Measurements from ENCODE around the gene TTLL3. TPM values are rescaled to one million over a fixed set of nuclear protein-coding genes. Genes with fewer than 3 reads are reported as not detected.

TTLL3 gene
- polyA plus RNA-seq, 4 donors, result 33.3 to 93.1 (median 56.7) TPM

DNA sequence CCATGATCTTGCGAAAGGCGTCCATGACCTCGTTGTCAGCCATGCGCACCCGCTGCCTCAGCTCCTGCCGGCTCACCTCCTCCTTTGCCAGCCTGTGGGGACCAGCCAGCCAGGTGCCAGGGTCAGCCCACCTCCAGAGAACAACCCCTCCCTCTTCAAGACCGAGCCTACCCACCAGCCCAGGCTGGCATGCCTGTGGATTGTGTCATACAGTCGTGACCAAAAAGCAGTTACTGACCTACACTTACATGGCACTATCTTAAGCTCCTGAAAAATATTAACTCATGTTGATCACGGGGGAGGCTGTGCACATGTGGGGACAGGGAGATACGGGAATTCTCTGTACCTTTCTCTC is 29.6 kb upstream of the TTLL3 start:
- no peak for DNase-seq (ENCODE audit: low read depth in 4 of 4, low spot score in 3 of 4)

DNA sequence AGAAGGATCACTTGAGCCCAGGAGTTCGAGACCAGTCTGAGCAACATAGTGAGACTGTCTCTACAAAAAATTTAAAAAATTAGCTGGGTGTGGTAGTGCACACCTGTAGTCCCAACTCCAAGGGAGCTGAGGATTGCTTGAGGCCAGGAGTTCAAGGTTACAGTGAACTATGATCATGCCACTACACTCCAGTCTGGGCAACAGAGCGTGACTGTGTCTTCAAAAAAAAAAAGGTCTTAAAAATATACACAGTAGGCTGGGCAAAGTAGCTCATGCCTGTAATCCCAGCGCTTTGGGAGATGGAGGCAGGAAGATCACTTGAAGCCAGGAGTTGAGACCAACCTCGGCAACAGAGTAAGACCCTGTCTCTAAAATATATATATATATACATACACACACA is 29.2 kb upstream of the TTLL3 start:
- DNase-seq (ENCODE audit: low read depth in 4 of 4, low spot score in 3 of 4), result no peak

- DNase-seq (ENCODE audit: low read depth in 4 of 4, low spot score in 3 of 4), result no peak
Measured at GRCh38 chr3:9781551-9781950, 28.5 kb upstream of the TTLL3 start.

GRCh38 chr3:9781978-9782603 is 28.0 kb upstream of the TTLL3 start:
- no peak for DNase-seq (ENCODE audit: low read depth in 4 of 4, low spot score in 3 of 4)

GRCh38 chr3:9782770-9783169 is 27.3 kb upstream of the TTLL3 start:
- DNase-seq (ENCODE audit: low read depth in 4 of 4, low spot score in 3 of 4), result no peak

- no peak for DNase-seq (ENCODE audit: low read depth in 4 of 4, low spot score in 3 of 4)
Measured at GRCh38 chr3:9783954-9784353, 26.1 kb upstream of the TTLL3 start.

DNA sequence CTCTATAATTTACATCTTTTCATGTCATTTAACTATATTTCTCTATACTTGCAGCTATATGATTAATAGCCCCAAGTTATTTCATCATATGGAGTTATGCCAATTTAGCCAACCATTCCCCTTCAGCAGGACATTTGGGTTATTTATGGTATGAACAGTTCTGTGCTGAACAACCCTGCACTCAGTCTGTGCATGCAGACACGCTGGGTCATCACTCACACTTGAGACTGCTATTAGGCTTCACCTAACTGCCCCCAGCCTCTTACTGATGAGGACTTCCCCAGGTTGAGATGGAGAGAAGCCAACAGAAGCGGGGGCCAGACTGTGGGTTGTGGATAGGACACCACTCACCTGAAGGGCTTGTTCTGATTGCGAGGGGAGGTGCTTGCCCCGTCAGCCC is 25.1 kb upstream of the TTLL3 start:
- DNase-seq (ENCODE audit: low read depth in 4 of 4, low spot score in 3 of 4), result no peak

DNA sequence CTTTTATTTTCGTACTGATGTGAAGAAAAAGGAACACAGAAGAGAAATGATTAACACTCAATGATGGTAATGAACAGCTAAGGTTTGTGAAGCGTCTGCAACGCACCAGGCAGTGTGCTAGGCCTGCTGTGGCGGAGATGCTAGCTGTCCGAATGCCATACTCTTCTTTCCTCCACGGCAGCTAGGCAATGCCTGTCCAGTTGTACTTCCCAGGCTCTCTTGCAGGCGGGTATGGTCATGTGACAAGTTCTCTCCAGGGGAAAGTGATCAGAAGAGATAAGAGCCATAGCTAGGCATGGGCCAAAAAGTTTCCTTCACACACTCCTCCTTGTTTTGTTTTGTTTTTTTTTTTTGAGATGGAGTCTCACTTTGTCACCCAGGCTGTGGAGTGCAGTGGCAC is 24.5 kb upstream of the TTLL3 start:
- no peak for DNase-seq (ENCODE audit: low read depth in 4 of 4, low spot score in 3 of 4)

DNA sequence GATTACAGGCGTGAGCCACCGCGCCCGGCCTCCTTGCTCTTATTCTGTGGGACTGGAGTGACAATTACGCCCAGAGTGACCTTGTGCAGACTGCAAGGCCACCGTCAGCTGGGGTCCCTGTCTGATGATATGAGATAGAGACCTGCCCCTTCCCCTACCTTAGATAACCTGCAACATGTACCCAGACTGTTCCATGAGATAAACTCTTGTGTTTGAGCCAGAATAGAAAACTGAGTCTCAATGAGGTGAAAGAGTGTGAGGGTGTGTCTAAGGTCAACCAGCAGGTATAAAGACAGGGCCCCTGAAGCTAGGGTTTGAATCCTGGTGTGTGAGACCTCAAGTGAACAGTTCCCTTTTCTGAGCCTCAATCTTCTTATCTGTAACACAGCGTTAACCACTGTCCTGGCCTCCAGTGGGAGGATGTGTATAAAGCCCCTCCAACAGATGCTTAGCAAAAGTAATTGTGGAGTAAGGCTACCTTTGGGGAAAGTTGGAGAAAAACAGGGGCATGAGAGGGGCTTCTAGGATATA is 23.8 kb upstream of the TTLL3 start:
- no peak for DNase-seq (ENCODE audit: low read depth in 4 of 4, low spot score in 3 of 4)

DNA sequence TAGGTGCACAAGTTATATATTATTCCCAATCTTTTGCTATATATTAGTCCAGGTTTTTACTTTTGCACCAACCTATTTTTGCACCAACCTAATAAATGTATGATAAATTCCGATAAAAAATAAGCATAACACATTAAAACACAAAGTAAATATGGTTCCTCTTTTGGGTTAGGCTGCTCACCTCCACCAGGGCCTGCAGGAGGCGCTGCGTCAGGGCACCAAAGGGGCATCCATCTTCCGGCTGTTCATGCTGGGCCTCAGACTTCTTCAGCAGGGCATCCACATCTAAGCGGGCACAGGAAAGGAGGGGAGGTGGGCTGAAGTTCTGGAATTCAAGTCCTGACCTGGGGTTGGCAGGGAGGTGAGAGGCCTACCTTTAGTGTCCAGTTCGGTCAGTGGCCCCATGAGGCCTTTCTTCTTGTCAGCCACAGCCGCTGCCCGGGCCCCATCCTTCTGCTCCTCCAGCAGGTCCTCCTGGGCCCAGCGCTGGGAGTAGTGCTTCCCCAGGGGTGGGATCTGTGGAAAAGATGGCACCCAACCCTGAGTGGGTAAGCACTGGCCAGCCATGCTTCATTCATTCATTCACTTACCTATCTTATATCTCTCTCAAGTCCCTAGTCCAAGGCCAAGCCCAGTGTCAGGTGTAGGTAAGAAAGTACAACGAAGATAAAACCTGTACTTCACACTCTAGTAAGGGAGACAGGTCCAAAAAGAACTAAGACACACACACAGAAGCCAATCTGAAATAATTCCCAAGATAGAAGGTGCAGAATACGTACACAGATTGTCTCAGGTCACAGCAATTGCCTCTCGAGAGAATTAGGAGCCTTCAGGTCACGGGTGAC is 23.0 kb upstream of the TTLL3 start:
- no peak for DNase-seq (ENCODE audit: low read depth in 4 of 4, low spot score in 3 of 4)

GRCh38 chr3:9787714-9788113 is 22.3 kb upstream of the TTLL3 start:
- DNase-seq (ENCODE audit: low read depth in 4 of 4, low spot score in 3 of 4), result no peak

GRCh38 chr3:9791127-9791526 is 18.9 kb upstream of the TTLL3 start:
- no peak for DNase-seq (ENCODE audit: low read depth in 4 of 4, low spot score in 3 of 4)

DNA sequence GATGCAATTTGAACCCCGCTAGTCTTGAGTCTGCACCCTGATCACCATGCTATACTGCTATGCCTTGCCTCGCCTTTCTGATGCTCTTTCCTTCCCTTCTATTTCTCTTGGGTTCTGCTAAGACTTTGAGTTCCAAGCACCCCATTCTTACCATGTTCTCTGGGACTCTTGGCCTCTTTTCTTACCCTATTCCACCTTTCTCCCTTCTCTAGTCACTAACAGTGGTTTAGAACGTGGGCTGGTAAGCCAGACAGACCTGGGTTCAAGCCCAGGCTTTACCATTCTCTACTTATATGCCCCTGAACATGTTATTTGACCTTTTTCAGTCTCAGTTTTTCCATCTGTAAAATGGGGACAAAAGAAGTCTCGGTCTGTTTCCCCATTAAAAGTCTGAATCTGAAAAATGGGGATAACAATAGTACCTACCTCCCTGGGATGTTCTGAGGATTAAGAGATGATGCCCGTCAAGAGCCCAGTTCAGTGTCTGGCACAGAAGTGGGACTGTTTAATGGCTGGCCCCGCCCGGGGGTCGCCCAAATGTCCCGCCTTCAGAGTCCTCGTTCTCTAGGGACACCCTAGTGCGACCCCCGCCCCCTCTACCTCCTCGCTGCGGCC is 18.2 kb upstream of the TTLL3 start:
- no peak for DNase-seq (ENCODE audit: low read depth in 4 of 4, low spot score in 3 of 4)

DNA sequence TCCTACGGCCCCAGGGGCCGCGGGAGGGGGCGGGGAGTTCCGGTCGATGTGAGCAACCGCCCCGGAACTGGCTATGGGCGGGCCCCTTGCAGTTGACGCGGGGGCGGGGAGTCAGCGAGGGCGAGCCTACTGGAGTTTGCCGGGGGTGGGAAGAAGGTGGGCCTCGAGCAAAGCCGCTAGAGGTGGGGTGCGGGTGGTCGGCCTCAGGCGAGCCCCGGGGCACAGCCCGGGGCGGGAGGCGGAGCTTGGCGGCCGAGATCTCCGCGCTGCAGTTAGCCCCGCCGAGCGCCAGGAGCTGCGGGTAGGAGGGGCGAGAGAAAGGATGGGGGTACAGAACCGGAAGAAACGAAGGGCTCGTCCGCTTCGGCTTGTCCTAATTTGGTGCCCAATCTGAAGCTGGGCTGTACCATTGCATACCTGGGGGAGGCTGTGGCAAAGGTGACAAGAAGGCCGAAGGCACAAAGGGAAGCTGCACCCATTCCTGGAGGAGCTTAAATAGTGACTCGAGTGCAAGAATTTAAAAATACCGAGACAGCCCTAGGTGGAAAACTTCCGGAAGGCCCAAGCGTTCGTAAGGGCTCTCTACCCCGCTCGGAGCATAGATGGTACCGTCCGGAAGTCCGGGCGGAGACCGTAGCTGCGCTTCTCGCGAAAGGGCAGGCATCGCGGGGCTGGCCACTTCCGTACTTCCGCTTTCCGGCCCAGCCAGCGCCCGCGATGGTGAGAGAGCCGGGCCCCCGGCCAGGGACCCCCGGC is 17.5 kb upstream of the TTLL3 start, which contains the start of the genes ARPC4 and TADA3:
Gene ARPC4, plus strand, starts transcription at position 678 of the 756 bp plus-strand sequence. Its CDS starts 40 bp downstream, at position 718.
Gene TADA3, minus strand, starts transcription at position 69 of the 756 bp plus-strand sequence. CDS start 1,007 bp downstream, outside the sequence.
- DNase-seq (ENCODE audit: low read depth in 4 of 4, low spot score in 3 of 4), result peak; percentile 90 to 97 (median 92)

DNA sequence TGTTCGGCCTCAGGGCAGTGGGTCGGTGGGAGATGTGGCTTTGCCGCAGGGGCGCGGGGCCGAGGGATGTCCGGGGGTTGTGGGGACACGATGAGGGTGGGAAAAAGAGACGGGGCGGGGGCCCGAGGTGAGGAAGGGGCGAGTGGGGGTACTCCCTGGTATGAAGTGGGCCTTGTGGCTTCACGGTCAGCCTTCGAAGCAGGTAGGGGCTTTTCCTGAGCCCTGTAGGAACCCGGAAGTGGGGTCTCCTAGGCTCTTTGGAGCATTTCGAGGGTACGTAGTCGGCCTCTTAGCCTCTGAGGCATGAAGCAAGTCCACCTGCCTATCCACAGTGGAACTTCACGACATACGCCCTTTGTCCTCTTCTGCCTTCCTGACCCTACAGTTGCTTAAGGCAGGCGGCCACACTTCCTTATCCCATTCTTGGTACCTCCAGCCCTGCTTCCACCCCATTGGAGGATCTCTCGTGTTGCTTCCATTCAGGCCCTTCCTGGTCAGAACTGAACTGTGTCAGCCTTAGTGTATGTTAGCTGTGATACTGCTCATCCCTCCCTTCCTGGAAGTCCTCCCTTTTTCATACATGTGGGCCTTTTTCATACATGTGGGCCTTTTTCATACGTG is 16.8 kb upstream of the TTLL3 start:
- no peak for DNase-seq (ENCODE audit: low read depth in 4 of 4, low spot score in 3 of 4)

- DNase-seq (ENCODE audit: low read depth in 4 of 4, low spot score in 3 of 4), result no peak
Measured at GRCh38 chr3:9794400-9794799, 15.7 kb upstream of the TTLL3 start.

- no peak for DNase-seq (ENCODE audit: low read depth in 4 of 4, low spot score in 3 of 4)
Measured at GRCh38 chr3:9795207-9795606, 14.9 kb upstream of the TTLL3 start.

- no peak for DNase-seq (ENCODE audit: low read depth in 4 of 4, low spot score in 3 of 4)
Measured at GRCh38 chr3:9797196-9797945, 12.7 kb upstream of the TTLL3 start.

GRCh38 chr3:9800529-9800928 is 9.5 kb upstream of the TTLL3 start:
- no peak for DNase-seq (ENCODE audit: low read depth in 4 of 4, low spot score in 3 of 4)

DNA sequence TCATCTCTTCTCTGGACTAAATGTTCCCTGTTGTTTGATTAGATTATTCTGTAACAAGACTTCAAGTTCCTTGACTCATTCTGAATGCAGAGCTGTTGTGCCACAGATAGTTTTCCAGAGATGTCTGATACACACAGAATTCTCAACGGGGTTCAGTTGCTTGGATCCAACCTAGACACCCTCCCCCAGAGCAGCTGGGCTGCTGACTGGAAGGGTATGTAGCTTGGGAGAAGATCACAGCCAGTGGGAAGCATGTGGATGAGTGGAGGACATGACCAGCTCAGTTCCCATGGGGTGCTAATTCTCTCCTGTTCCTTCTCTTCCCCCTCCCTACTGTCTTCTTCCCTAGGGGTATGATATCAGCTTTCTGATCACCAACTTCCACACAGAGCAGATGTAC is 6.6 kb upstream of the TTLL3 start:
- no peak for DNase-seq (ENCODE audit: low read depth in 4 of 4, low spot score in 3 of 4)
